ENCODE results near the gene RARB.

- TF ChIP-seq, protein P1, sequence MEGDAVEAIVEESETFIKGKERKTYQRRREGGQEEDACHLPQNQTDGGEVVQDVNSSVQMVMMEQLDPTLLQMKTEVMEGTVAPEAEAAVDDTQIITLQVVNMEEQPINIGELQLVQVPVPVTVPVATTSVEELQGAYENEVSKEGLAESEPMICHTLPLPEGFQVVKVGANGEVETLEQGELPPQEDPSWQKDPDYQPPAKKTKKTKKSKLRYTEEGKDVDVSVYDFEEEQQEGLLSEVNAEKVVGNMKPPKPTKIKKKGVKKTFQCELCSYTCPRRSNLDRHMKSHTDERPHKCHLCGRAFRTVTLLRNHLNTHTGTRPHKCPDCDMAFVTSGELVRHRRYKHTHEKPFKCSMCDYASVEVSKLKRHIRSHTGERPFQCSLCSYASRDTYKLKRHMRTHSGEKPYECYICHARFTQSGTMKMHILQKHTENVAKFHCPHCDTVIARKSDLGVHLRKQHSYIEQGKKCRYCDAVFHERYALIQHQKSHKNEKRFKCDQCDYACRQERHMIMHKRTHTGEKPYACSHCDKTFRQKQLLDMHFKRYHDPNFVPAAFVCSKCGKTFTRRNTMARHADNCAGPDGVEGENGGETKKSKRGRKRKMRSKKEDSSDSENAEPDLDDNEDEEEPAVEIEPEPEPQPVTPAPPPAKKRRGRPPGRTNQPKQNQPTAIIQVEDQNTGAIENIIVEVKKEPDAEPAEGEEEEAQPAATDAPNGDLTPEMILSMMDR (IDR thresholded peaks at IDR 0.05; ENCODE audit: low read depth, low read length), result no peak
- TF ChIP-seq EZH2phosphoT487 (IDR thresholded peaks at IDR 0.05; ENCODE audit: low read depth), result no peak
These were observed 22.7 kb upstream of the RARB start for GRCh38 chr3:25405335-25405734.
